HepG2 (cell line): Measurements from ENCODE around the gene SRC. TPM values are rescaled to one million over a fixed set of nuclear protein-coding genes. Genes with fewer than 3 reads are reported as not detected.

Source experiments
- ATF4 ChIP-seq, 2 experiments: fragments of 450-650 bp in 1 of 2; sonication (generic) in 1 of 2; formaldehyde crosslinking; IDR thresholded peaks; 2 replicates each; pipeline versions ENCODE4 v1.5.0 to v1.8.0; 2020 to 2022; ENCODE audit warnings: mild to moderate bottlenecking in 1 of 2, missing genetic modification reagents in 1 of 2
- HNRNPLL ChIP-seq: fragments of 200-400 bp; formaldehyde crosslinking; IDR thresholded peaks from 2 replicates; pipeline ENCODE4 v1.6.1; 2017; ENCODE audit warnings: mild to moderate bottlenecking, low read depth, low read length; ENCODE audit not compliant: poor library complexity, severe bottlenecking
- PATZ1 ChIP-seq: sonication (generic); formaldehyde crosslinking; IDR thresholded peaks from 2 replicates; pipeline ENCODE4 v1.4.0; 2020; ENCODE audit warnings: missing genetic modification reagents
- SNAPC2 ChIP-seq: sonication (generic); formaldehyde crosslinking; IDR thresholded peaks from 2 replicates; pipeline ENCODE4 v1.8.1; 2022; ENCODE audit warnings: mild to moderate bottlenecking, missing genetic modification reagents
- ZBTB37 ChIP-seq: sonication (generic); formaldehyde crosslinking; IDR thresholded peaks from 2 replicates; pipeline ENCODE4 v1.4.0; 2020; ENCODE audit warnings: mild to moderate bottlenecking, missing genetic modification reagents
- ZFP90 ChIP-seq: sonication (generic); formaldehyde crosslinking; IDR thresholded peaks from 2 replicates; pipeline ENCODE4 v1.8.0; 2022; ENCODE audit warnings: missing genetic modification reagents, mild to moderate bottlenecking, inconsistent platforms, borderline replicate concordance
- ZNF121 ChIP-seq: sonication (generic); formaldehyde crosslinking; IDR thresholded peaks from 2 replicates; pipeline ENCODE4 v1.5.0; 2020; ENCODE audit warnings: mild to moderate bottlenecking, missing genetic modification reagents
- ZNF230 ChIP-seq: sonication (generic); formaldehyde crosslinking; IDR thresholded peaks from 2 replicates; pipeline ENCODE4 v1.4.0; 2020; ENCODE audit warnings: mild to moderate bottlenecking, missing genetic modification reagents
- ZNF556 ChIP-seq: sonication (generic); formaldehyde crosslinking; IDR thresholded peaks from 2 replicates; pipeline ENCODE4 v1.4.0; 2020; ENCODE audit warnings: mild to moderate bottlenecking, missing genetic modification reagents, borderline replicate concordance
- polyA plus RNA-seq, 8 experiments: library from polyadenylated mRNA; depleted of rRNA in 3 of 8; stranded (reverse) in 7 of 8; unstranded in 1 of 8; fragments of >200 nt; fragmentation: Illumina TruSeq in 4 of 8; extraction: Trizol in 4 of 8; gene quantifications; 2 replicates each; pipeline versions ENCODE4 v1.2.1 to v1.2.3, GENCODE V29; 2011 to 2016; ENCODE audit warnings: low read depth in 4 of 8, missing spikeins in 1 of 8, mixed read lengths in 1 of 8; ENCODE audit not compliant: insufficient read depth in 1 of 8
- total RNA-seq, 5 experiments: library from RNA; depleted of rRNA; stranded (reverse); fragments of >200 nt; fragmentation: Illumina TruSeq; extraction: Trizol; gene quantifications; 2 replicates each; pipeline ENCODE4 v1.2.3, GENCODE V29; 2016; ENCODE audit warnings: low read depth in 1 of 5
- TF ChIP-seq, protein P1 (sequence below), 2 experiments: fragments of 450-650 bp in 1 of 2; sonication (generic) in 1 of 2; formaldehyde crosslinking in 1 of 2; IDR thresholded peaks; 2 replicates each; pipeline versions ENCODE4 v1.6.1 to v1.8.0; 2016 to 2022; ENCODE audit warnings: antibody characterized with exemption in 1 of 2, mild to moderate bottlenecking in 1 of 2, missing genetic modification reagents in 1 of 2
- TF ChIP-seq, protein P2 (sequence below): sonication (generic); formaldehyde crosslinking; IDR thresholded peaks from 2 replicates; pipeline ENCODE4 v1.4.0; 2020; ENCODE audit warnings: missing genetic modification reagents

SRC gene
- total and polyA plus RNA-seq, 2 of the 13 experiments (the other 11 are each of a cell fraction or from before 2014, with no cell fraction given): 54.7 to 192 TPM

DNA sequence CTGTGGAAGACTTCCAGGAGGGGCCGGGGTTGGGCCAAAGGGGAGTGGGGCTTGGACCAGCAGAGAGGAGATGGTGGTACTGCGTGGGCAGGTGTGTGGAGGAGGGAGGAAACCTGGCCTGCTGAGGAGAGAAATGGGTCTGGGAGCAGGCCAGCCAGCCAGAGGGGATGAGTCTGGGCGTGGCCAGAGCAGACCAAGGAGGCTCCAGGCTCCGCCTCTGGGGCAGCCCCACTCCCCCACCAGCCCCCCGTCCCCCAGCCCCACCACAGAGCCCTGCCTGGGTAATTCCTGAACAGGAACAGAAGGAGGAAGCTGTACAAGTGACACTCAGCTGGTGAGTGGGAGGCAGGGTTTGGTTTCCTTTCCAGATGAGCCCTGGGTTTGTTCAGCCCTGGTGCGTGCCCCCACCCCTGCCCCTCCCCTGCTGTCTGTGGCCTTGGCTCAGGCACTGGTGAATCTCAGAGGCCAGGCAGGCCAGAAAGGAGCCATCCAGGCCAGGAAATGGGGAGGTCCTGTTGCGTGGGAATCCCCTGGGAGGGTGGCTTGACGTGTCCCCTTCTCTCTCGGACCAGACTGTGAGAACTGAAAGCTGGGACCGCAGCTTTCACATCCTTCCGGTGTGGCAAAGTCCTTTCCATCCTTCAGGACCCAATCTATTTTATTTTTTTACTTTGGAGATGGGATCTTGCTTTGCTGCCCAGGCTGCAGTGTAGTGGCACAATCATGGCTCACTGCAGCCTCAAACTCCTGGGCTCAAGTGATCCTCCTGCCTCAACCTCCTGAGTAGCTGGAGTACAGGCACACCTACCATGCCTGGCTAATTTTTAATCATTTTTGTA lies 9.4 kb upstream of the SRC start (continued):
- TF ChIP-seq, protein P1, sequence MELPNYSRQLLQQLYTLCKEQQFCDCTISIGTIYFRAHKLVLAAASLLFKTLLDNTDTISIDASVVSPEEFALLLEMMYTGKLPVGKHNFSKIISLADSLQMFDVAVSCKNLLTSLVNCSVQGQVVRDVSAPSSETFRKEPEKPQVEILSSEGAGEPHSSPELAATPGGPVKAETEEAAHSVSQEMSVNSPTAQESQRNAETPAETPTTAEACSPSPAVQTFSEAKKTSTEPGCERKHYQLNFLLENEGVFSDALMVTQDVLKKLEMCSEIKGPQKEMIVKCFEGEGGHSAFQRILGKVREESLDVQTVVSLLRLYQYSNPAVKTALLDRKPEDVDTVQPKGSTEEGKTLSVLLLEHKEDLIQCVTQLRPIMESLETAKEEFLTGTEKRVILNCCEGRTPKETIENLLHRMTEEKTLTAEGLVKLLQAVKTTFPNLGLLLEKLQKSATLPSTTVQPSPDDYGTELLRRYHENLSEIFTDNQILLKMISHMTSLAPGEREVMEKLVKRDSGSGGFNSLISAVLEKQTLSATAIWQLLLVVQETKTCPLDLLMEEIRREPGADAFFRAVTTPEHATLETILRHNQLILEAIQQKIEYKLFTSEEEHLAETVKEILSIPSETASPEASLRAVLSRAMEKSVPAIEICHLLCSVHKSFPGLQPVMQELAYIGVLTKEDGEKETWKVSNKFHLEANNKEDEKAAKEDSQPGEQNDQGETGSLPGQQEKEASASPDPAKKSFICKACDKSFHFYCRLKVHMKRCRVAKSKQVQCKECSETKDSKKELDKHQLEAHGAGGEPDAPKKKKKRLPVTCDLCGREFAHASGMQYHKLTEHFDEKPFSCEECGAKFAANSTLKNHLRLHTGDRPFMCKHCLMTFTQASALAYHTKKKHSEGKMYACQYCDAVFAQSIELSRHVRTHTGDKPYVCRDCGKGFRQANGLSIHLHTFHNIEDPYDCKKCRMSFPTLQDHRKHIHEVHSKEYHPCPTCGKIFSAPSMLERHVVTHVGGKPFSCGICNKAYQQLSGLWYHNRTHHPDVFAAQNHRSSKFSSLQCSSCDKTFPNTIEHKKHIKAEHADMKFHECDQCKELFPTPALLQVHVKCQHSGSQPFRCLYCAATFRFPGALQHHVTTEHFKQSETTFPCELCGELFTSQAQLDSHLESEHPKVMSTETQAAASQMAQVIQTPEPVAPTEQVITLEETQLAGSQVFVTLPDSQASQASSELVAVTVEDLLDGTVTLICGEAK (IDR thresholded peaks at IDR 0.05): no peak
- TF ChIP-seq, protein P1 (CRISPR knock-in tag; IDR thresholded peaks at IDR 0.05): peak; percentile 31; the same call in 1 of the 2 replicates
- TF ChIP-seq ZFP90 (CRISPR knock-in tag): peak; percentile 90
- TF ChIP-seq ATF4 (CRISPR knock-in tag; IDR thresholded peaks at IDR 0.05): peak in 1 of 2 experiments; percentile 30; a peak in 1 of 4 replicates
- 0 out of 2 replicates have a peak, but pooled peaks have one; percentile 56 for TF ChIP-seq ZNF556 (CRISPR knock-in tag)
- 0 out of 2 replicates have a peak, but pooled peaks have one; percentile 1 for TF ChIP-seq SNAPC2 (CRISPR knock-in tag)
- peak; percentile 54; the same call in 1 of the 2 replicates for TF ChIP-seq ZBTB37 (CRISPR knock-in tag)
- TF ChIP-seq ZNF121 (CRISPR knock-in tag): peak; percentile 99
- TF ChIP-seq, protein P2, sequence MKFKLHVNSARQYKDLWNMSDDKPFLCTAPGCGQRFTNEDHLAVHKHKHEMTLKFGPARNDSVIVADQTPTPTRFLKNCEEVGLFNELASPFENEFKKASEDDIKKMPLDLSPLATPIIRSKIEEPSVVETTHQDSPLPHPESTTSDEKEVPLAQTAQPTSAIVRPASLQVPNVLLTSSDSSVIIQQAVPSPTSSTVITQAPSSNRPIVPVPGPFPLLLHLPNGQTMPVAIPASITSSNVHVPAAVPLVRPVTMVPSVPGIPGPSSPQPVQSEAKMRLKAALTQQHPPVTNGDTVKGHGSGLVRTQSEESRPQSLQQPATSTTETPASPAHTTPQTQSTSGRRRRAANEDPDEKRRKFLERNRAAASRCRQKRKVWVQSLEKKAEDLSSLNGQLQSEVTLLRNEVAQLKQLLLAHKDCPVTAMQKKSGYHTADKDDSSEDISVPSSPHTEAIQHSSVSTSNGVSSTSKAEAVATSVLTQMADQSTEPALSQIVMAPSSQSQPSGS (CRISPR knock-in tag): no peak
- TF ChIP-seq ZNF230 (CRISPR knock-in tag): 0 out of 2 replicates have a peak, but pooled peaks have one; percentile 42
- peak; percentile 91 for TF ChIP-seq PATZ1
- no peak for TF ChIP-seq HNRNPLL
